Measurements from ENCODE around the gene MAD2L1.
"Not testable (repeated sequence)": the region's sequence is repeated elsewhere in the genome, so short reads cannot be mapped to it uniquely, and the experiment has no call there.

The MAD2L1 gene

DNA sequence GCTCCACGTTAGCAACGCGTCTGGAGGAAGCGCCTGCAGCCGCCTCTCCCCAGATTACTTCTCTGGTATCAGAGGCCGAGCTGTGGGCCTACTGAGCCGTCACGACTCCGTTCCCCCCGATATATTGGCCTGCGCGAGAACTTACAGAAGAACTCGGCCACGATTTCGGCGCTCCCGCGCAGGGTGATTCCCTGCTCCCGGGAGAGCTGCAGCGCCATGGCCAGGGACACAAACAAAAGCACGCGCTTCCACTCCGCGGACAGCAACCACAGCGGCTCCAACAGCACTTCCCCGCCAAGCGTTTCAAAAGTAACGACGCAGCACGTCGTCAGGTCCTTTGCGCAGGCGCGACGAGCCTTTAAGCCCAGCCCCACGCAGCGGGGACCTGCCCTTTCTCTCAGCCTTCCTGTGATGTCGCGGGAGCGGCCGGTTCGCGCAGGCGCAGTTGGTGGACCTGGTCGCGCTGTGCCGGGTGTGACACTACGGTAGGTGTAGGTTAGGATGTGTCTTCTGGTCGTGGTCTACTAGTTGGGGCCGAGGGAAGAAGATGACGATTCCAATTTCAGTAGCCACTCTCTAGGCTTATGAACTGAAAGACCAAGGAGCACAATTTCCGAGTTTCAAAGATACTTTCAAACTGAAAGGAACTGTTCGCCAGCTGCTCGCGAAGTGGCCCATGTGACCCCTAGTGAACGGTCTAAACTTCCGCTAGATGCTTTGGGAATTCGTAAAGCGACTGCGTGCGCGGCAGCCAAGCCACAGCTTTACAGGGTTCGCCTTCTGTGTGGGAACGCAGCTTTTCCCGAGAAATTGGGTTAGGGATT is at the start of gene MAD2L1:
MAD2L1 (minus strand) TSS at position 332 of the 824 bp plus-strand sequence; CDS start at position 218, 114 bp downstream.
- peak; percentile 99 for DNase-seq

DNA sequence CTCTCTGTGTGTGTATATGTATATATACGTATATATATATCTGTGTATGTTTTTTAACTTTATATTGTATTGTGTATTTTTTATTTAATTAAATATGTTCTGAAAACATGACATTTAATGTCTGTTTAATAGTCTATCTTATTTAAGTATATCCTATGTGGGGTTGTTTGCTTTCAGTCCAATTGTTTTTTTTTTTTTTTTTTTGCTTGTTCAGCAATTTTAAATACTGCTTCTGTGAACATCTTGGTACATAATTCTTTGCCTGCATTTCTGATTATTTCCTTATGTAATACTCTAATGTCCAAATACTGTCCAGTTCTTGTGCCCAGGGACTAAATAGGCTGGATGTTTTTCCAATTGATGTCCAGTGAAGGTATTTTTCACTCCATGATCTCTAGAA is 45.1 kb upstream of the MAD2L1 start:
- DNase-seq = no peak

DNA sequence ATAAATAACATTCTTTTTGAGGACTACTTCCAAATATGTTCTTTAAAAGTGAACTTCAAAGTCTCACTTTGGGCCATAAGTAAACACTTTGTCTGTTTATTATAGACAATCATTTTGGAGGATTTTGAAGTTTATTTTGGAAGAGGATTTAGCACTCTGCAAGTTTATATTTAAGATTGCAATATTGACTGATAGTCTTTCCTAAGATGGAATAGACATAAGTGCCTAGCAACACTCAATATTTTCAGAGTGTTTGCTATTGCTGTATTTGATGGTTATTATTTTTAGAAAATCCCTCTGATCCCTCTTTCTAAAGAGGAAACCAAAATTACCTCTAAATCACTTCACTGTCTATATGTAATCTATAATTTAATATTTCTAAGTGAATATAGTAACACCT is 42.8 kb upstream of the MAD2L1 start:
- DNase-seq = no peak

DNA sequence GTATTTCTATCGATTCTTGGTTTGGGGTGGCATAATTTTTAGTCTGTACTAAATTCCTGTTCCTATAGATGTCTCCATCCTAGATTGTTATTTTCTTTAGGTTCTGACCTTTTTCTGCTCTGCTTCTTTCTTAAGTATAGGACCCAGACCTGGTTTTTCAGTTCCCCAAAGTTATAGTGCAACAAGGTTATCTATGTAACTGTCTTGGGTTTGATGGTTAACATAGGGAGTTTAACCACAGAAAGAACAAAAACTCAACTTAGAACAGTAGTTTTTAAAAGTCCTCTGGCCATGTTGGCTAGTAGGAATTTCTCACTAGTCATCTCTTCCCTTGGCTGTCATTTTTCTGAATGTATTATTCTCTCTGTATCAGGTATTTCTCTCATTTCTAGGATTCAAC is 38.8 kb upstream of the MAD2L1 start:
- no peak for DNase-seq

DNA sequence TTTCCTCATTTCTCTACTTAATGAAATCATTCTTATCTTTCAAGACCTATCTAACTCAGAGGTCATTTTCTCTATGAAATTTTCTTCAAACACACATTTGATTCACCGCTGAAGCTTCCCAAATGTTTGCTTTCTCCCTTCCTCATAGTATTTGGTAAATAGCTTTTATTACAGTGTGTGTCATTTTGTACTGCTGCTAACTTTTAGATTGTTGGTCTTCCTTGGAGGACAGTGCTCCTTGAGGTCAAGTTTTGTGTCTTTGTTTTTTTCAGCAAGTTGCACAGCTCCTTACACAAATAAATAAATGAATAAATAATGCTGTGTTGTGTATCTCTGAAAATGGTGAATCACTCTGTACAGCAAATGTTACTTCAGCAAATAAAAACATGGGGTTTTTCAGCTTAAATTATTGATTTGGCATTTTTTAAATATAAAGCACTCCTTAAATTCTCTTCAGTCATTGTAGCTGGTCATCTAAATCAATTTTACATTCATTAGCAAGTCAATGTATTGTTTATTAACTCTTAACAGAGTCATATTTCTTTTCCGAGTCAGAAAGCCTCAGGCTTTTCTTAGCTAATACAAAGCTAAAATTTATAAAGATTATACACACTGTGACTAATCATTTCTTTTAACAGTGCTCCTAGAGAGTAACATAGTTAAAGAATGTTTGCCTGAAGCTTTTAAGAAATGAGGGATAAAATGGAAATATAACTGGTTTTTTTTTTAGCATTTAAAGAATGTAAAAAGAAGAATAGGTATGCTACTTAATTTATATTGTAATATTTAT is 30.1 kb upstream of the MAD2L1 start:
- DNase-seq = no peak

DNA sequence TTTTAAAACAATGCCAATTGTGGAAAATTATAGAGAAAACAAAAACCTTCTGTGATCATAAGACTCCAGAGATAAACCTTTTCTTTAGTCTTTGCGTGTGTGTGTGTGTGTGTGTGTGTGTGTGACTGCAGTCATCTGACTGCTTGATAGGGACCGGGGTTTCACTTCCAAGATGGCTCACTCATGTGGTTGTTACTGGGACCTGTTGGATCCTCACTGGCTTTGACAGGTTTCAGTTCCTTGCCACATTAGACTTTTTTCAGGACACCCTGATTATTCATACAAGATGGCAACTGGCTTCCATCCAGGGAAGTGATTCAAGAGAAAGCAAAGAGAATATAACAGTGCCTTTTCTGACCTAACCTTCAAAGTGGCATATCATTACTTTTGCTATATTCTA is 21.9 kb upstream of the MAD2L1 start:
- no peak for DNase-seq

DNA sequence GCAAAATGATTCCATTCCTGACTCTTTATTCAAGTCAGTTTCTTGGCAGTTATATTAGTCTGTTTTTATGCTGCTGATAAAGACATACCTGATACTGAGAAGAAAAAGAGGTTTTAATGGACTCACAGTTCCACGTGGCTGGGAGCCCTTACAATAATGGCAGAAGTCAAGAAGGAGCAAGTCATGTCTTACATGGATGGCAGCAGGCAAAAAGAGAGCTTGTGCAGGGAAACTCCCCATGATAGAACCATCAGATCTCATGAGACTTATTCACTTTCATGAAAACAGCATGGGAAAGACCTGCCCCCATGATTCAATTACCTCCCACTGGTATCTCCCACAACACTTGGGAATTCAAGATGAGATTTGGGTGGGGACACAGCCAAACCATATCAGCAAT is 21.4 kb upstream of the MAD2L1 start:
- DNase-seq = not testable (repeated sequence)

DNA sequence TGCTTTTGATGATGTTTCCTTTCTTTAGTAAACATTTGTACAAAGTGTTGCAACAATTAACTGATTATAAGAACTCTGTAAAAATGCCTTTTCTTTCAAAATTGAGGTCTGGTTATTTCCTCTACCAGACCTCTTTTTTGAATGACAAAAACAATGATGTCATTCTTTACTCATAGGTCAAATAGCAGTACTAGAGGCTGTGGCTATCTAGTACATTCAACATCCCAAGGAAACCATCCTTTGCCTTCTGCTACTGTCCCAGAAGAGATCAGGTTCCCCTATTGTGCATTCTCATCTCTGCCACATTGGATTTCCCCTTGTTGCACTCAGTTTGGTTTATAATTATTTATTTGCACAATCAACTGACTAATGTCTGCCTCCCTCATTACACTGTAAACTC is 19.1 kb upstream of the MAD2L1 start:
- no peak for DNase-seq

DNA sequence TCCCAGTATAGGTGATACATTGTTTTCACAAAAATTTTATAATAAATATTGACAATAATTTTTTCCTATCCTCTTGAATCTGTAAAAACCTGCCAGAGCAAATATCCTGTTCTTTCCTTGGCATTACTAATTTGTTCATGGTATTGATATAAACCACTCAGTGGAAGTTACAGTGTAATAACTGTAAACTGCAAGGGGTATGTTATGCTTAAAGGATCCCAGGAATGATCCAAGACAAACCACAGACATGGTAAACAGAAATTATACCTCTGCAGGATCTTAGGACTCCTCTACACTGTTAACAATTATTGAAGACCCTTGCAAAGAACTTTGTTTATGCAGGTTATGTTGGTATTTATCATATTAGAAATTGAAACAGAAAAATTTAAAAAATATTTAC is 17.7 kb upstream of the MAD2L1 start:
- no peak for DNase-seq

DNA sequence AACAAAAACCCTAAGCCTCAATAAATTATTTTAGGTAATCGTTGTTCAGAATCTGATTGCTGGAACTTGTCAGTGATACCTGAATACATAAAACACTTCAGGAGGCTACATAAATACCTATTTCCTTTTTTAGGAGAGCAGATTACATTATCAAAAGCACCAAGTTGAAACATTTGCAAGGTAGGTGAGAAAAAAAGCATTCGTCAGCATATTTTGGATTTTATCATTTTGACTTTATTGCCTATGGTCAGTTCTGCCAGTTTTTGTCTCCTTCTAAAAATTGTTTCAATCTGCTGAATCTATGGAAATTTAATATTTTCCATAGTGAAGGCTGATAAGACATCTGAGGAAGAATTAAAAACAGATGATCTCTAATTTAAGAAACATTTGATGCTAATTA is 16.5 kb upstream of the MAD2L1 start:
- no peak for DNase-seq

DNA sequence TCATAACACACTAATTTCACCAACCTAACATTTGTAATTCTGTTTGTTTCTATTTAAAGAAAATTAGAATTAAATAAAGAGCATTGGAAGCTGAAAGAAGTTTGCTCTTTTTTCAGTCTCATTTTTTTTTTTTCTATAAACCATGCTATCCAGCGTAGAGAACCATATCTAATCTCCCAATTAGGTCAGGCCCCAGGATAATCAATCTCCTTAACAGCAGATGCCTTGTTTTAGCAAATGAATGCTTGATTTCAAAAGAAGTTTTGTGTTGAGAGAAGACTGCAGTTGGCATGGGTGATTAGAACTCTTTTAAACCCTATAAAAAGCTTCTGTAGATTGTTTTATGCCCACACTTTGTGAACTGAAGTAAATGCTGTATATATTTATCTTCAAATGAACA is 15.6 kb upstream of the MAD2L1 start:
- DNase-seq = no peak

DNA sequence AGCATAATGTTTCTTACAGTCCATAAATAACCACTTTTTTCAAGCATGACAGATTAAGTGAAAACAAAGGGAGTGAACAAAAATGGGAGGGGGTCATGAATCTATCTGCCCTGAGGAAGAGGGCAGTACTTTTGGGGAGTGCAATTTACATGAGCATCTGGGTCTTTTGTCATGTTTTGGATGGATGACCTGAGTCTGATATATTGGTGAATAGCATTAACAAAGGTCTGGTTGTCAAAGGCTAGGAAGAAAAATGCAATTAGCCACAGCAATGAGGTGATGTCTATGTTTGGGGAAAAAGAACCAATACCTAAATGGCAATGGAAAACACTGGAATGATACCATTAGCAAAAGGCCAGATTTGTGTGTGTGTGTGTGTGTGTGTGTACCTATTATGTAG is 15.1 kb upstream of the MAD2L1 start:
- DNase-seq = no peak

DNA sequence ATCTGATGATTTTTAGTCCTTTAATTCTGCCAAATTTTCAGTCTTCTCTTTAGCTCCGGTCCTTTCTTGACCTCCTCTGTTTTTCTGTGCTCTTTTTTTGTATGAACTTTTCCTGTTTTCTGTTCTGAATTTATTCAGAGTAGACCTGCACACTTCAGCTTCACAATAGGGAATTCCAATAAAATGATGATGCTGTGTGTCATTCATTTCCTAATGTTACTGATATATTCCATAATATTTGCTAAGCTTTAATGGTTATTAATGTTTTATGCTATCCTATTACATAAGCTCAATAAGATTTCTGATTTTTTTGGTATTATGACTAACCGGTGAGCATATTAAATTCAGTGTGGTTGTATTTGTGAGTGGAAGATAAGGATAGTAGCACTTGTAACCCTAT is 13.9 kb upstream of the MAD2L1 start:
- DNase-seq = no peak

DNA sequence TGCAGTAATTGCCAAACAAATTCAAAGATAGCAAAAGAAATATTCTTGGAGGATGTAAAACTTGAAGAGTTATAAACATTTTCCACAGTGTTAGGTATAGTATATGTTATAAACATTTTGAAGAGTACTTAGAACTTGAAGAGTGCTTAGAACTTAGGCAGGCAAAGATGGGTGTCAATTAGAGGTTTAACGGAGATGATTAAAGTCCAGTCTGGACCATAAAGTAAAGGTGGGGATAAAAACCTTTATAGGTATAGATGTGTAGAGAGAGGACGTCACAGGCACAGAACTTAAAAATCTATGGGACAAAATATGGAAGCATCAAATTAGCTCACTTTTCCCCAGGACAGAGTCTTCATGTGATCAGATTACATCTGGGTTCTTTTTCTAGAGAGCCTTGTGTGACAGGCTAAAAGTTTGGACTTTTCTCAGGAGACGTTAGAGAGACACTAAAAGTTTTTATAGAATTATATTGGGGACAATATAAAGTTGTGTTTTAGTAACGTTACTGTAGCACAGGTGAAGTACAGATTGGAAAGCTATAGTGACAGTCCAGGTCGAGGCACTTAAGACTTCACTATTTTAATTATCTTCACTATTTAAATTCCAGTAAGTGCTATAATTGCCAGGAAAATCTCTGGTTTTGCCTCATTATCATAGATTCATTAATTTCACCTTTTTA is 13.3 kb upstream of the MAD2L1 start:
- no peak for DNase-seq

DNA sequence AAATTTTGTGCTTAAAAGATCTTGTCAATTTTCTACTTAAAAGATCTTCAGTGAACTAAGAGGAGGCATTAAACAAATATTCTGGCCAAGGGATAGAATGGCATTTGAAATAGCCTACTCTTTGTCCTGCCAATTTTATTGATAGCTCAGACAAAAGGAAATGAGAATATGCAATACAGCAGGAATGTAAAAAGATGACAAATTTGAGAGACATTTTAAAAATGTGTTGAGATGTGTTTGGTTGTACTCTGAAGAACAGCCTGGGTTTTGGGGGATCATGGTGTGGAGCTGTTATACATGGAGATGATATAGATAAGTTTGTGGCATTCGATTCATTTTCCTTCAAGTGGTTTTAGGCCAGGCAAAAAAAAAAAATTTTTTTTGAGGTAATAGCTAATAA is 11.6 kb upstream of the MAD2L1 start:
- DNase-seq = no peak

DNA sequence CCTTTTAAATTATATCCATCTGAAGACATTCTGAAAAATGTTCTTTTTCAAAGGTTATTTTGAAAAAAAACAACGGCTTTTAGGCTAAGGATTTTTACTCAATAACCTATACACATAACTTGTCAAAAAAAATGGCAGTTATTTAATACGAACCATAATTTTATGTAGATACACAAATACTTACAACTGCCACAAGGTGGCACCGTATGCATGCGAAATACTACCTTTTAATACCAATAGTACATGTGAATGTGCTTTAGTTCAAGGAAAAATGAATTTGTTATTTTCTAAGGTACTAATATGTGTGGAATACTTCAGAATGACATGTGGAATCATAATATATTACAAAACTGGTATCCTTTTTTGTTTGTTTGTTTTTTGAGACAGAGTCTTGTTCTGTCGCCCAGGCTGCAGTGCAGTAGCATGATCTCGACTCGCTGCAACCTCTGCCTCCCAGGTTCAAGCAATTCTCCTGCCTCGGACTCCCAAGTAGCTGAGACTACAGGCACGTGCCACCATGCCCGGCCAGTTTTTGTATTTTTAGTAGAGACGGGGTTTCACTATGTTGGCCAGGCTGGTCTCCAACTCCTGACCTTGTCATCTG is 4.6 kb upstream of the MAD2L1 start:
- peak; percentile 74 for DNase-seq

DNA sequence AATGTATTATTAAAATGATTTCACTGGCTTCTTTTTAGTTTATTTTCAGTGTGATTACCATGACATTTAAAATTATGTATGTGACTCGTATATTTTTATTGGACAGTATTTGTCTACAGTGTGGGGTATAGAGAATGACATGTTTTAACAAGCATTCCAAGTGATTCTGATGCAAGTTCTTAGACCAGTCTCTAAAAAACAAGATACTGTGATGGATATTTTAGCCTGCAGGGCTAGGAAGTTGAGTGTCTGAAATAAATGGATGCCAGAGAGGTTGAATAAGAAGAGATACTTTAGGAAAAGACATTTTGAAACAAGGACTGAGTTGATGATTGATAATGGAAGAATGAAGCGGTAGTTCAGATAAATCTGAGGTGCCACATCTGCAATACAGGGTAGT is 3.5 kb upstream of the MAD2L1 start:
- no peak for DNase-seq

DNA sequence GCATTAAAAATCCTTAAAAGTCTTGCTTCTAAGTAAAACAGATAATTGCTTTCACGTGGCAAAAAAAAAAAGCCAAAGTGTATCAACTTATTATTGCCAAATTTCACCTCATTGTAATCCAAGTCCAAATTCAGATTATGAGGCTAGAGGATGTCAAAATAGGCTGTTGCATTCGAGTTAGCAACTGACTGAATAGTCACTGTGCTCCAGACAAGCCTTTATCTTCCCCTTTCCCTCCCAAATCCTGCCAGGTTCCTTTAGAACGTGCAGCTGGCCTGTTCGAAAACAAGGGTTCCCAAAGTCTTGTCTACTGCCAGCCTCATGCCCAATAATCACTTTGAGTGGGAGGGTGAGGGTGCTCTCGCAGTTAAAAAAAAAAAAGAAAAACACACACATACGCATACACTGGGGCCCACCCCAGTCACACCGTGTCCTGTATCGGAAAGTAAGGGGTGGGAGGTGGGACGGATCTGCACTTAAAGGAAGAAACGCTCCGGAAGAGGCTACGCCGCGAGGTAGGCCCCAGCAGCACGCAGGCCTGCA is 603 bp downstream of the MAD2L1 start:
- DNase-seq = peak; percentile 57

DNA sequence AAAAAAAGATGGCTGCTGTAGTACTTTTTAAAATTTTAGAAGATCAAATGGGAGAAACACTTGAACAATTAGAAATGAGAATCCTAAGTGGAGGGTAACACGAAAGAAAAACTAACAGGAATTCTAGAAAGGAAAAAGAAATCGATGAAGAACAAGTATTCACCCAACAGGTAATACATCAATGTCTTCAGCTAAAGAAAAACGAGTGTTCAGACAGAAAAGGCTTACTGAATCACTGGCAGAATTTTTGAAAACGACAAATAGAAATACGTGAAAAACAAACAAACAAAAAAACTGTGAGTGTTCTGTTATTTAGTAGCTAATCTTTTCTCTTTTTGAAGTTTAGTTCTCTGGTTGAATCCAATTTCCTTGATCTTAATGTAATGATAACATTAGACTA is 1.8 kb downstream of the MAD2L1 start:
- DNase-seq = no peak

DNA sequence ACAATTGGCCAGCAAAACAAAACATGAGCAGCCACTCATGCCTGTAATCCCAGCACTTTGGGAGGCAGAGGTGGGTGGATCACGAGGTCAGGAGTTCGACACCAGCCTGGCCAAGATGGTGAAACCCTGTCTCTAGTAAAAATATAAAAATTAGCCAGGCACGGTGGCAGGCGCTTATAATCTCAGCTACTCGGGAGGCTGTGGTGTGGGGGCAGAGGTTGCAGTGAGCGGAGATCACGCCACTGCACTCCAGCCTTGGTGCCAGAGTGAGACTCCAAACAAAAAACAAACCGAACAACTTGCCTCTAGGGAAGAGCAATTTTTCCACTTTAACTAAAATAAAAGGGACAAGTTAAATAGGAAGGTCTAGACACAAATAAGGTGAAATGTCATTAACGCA is 2.9 kb downstream of the MAD2L1 start:
- DNase-seq = not testable (repeated sequence)

DNA sequence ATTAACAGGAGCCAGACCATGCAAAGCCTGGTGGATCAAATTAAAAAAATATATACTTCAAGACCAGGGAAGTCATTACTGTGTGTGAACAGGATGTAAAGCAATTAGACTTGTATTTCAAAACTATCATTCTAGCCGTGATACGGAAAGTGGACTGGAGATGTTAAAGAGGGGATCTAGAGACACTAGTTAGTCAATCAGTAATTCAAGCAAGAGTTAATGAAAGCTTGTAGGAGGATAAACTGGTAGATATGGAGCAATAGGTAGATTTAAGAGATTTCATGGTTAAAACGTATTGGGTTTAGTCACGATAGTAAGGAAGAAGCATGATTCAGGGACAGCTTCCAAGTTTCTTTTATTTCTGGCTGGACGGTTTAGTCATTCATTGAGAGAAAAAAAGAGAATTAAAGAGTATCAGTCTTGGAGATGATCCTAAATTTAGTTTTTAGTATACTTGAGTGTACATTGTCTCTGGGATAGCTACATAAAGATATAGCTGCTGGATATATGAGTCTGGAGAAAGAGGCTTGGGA is 3.9 kb downstream of the MAD2L1 start:
- DNase-seq = no peak

DNA sequence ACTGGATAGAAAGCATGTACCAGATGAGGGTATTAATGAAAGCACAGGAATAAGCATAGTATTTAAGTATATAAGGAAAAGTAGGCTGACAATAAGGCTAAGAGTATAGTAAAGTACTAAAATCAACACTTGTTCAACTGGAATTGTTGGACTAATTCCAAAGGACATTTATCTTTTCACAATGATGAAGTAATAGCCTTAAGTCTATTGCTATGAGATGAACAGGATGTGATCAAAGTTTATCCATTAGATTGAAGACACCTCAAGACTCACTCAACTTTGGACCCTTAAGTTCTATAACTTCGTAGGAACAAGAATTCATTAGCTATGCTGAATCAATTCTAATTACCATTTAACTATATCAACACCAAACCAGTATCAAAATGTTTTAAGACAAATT is 7.6 kb downstream of the MAD2L1 start:
- DNase-seq = no peak

DNA sequence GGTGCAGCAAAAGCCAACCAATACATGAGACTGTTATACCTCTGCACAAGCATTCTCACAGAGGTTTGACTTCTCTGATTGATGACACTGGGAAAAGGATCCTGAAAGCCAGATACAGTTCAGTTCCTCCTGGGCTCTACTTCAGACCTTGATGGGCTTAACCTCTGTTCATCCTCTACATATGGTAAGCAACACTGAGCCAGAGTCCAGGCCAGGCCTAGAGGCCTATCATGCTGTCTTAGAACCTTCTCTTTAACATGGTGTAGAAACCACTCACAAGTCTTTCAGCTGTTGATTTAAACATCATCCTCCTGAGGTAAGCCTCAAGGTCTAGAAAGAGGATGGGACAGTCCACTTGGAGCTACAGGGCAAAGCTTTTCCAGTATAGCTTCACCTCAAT is 9.2 kb downstream of the MAD2L1 start:
- no peak for DNase-seq
